DMS 273 treated with DMSO at 0.1 percent for 48 hours (cell line): ENCODE results near the gene SYPL1.

Source experiments
- DNase-seq: peaks from one replicate; lab custom pipeline; 2025; lab: John Stamatoyannopoulos, UW

SYPL1 gene

DNA sequence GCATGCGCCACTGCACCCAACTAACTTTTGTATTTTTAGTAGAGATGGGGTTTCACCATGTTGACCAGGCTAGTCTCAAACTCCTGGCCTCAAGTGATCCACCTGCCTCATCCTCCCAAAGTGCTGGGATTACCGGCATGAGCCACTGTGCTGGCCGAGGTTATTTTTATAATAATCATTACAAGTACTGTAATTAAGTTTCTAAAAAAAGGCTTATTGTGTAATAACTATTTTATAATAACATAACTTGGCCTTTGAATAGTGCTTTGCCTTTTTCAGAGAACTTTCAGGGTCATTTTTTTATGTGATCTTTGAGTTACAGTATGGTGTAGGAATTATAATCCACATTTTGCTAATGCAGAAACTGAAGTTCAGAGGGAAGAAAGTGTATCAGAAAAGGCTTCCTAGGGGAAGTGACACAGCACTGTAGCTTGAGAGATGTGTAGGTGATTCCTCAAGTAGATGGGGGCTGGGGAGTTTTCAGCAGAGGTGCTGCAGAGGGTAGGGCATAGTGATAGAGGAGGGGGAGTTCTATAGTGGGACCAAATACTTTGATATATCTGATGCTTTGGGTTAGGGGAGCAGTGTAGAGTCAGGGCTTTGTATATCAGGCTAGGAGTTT lies 9.2 kb upstream of the SYPL1 start:
- DNase-seq, result no peak

DNA sequence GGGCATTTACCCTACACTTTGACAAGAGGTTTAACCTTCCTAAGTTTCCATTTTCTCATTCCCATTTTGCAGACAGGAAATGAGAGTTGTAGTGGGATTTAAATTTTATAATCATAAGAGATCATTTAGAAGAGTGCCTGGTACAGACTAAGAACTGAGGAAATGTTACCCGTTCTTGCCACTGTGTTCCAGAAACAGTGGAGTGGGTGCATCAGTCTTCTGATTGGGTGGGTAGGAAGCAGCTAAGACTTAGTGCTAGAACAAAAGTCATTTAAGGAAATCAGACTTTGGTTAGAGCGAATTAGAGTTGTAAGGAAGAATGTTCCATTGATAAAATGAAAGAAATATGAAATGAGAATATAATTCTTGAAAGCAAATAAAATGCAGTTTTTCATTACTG lies 8.4 kb upstream of the SYPL1 start:
- no peak for DNase-seq

- DNase-seq, result no peak
These were observed 7.6 kb upstream of the SYPL1 start for GRCh38 chr7:106119719-106120118.

DNA sequence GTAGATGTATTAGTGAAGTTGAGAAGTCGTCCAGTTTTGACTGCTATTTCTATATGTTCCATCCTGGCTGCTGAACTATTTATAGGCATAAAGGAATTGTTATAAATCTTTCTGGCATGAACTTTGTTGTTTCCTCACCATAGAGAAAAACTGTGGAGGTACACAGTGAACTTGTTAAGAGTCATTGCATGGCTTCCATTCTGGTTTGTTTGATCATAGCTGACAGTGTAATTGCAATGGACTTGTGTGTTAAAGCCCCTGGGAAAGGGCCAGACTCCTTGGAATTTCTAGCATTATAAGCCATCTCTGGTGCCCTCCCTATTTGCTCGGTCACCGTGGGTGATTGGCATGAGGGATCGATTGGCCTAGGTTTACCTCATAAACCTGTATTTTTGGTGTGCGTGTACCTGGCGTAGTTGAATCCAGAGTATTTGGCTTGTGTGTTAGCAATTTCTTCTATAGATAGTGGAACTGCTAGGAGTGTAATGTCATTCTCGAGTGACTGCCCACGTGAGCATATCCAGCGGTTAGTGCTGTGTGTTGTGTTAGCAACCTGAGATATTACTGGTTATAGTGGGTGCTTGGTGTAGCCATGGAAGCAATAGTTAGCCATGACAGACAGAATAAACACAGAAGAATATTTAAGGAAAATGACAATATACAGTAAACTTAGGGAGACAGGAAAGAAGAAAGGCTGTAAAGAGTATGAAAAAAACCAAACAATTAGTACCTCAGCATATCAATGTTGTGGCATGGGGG lies 5.9 kb upstream of the SYPL1 start:
- DNase-seq, result no peak

- no peak for DNase-seq
These were observed 4.1 kb upstream of the SYPL1 start for GRCh38 chr7:106116161-106116704.

- no peak for DNase-seq
These were observed 2.7 kb upstream of the SYPL1 start for GRCh38 chr7:106114716-106115383.

DNA sequence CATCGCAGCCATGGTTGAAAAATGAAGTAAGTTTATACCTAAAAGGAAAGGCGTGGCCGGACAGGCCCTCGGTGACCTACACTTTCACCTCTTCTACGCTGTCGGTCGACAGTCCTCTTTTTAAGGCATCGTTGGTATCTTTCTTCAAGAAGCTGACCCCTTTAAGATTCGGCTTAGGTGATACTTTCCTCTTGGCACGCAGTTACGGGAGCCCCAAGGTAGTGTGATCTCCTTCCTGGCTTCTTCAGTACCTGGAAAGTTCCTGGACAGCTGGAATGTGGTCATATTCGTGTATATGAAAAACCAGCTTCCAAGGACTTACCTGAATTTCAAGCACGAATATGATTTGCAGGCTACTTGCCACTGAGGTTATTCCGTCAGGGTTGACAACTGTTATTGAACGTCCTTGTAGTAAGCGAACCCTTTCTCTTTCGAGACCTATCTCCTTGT lies 885 bp upstream of the SYPL1 start:
- no peak for DNase-seq

DNA sequence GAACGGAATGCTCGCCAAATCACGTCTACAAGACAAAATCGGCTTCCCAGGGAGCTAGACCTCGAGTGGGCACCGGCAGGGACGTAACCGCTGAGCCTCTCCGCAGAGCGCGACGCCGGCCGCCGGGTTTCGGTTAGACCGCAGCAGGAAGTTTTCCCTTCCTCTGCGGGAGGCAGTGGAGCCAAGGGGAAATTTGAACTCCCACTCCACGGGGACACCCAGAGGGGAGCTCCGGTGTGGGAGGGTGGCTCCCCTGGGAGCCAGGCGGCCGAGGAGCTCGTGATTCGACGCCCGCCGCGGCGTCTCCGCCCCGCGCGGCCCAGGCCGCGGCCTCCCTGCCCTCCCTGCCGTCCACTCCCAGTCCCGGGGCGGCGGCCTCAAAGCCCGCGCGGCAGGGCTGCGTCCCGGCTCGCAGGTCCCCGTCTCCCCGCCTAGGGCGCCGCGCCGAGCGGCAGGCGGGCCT lies 426 bp downstream of the SYPL1 start:
- no peak for DNase-seq

GRCh38 chr7:106110885-106111654 lies 1.0 kb downstream of the SYPL1 start:
- no peak for DNase-seq

- DNase-seq, result no peak
These were observed 1.9 kb downstream of the SYPL1 start for GRCh38 chr7:106110238-106110560.

GRCh38 chr7:106109521-106110237 lies 2.4 kb downstream of the SYPL1 start:
- no peak for DNase-seq

DNA sequence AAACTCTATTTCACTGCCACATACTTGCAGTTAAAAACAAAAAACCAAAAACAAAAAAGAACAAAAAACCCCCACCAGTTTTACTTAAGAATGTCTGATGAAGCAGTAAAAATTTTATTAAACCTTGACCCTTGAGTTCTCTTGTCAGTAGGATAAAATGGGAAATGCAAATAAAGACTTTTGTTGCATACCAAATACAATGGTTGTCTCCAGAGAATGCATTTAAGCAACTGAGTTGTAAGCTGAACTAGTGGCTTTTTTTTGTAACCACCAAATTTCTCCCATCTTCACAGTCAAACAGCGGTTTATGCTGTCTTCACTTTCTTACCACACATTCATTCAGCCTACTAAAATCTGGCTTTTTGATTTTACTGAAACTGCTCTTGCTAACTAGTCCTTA lies 3.1 kb downstream of the SYPL1 start:
- DNase-seq, result no peak

DNA sequence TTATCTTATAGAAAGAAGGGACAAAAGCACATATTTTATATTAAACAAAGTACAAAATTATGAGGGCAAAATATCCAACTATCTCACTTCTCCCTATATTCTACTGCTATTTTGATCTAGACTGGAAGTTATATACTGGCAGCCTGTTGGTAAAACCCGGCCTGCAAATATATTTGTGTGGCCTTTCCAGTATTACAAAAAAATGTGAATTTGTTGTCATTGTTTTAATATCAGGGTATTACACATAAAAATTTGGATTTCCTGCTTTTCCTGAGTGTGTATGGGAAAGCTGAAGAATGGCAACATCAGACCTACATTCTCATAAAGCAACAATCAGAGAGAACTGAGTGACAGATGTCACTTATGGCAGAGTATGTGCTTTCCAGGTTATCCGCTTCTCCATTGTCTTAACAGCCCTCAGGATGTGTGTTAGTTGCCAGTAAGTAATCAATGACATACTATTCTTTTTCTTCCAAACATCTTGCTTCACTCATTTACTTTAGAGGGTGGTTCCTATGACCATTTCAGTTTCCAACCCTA lies 7.3 kb downstream of the SYPL1 start:
- no peak for DNase-seq

- DNase-seq, result no peak
These were observed 9.6 kb downstream of the SYPL1 start for GRCh38 chr7:106102387-106102966.

DNA sequence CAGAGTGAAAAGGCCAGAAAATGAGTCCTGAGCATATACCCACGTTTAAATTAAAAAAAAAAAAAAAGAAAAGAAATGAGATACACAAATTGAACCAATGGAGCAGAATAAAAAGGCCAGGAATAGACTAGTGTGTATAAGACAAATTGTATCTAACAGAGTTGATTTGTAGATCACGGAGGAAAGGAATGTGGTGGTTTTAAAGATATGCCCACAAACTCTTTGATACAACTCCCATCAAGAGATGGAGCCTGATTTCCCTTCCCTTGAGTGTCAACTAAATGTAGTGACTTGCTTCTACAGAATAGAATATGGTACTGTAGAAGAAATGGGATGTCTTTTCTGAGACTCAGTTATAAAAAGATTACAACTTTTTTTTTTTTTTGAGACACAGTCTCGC lies 10.4 kb downstream of the SYPL1 start:
- DNase-seq, result no peak

- no peak for DNase-seq
These were observed 11.1 kb downstream of the SYPL1 start for GRCh38 chr7:106100863-106101629.

DNA sequence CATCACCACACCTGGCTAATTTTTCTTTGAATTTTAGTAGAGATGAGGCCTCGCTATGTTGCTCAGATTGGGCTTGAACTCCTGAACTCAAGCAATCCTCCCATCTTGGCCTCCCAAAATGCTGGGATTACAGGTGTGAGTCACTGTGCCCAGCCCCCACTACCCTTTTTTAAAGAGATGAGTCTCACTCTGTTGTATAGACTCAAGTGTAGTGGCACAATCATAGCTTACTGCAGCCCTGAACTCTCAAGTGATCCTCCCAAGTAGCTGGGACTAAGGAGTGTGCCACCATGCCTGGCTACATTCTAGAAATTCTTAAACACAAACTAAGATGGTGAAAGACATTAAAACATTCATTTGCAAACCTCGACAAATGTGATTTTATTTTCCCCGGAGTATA lies 12.6 kb downstream of the SYPL1 start:
- DNase-seq, result no peak

GRCh38 chr7:106098889-106099288 lies 13.2 kb downstream of the SYPL1 start:
- no peak for DNase-seq

GRCh38 chr7:106095634-106096033 lies 16.5 kb downstream of the SYPL1 start:
- no peak for DNase-seq

DNA sequence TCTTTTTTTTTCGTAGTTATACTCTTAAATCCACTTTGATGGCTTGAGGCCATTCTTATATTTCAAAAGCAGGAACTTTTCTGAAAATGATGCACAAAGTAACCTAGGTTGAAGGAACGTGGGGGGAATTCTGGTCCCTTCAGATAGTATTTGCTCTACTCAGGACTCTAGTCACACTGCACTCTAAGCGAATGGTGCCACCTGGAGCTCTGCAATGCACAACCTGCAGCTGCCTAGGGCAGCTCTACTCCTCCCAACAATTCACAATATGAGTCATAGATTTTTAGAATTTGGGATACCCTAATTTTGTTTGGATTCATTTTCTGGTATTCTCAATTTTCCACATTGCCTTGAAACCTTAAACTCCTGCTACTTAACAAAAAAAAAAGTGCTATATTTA lies 17.3 kb downstream of the SYPL1 start:
- no peak for DNase-seq
